SHP77 (cell line): ENCODE measurements around the gene RPL10A.

ENCODE experiments used
- DNase-seq, 2 experiments: peaks; one replicate each; lab custom pipeline; 2025; lab: John Stamatoyannopoulos, UW

RPL10A gene

DNA sequence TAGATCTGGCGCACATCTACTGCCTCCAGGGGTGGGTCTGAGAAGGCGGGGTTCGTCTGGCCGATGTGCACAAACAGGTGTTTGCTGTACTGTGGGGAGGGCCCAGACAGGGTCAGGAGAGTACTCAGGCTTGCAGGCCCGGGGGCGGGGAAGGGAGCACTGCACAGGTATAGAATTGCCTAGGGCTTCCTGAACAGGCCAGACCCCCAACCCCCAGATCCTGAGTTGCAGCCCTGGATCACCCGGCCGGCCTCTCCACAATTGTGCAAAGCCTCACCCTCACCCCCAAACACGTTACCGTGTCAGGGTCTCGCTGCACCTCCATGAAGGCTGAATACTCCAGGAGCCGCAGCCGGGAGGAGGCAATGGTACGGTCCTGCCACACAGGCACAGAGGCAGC, 7.8 kb downstream of the RPL10A start:
- DNase-seq: no peak

DNA sequence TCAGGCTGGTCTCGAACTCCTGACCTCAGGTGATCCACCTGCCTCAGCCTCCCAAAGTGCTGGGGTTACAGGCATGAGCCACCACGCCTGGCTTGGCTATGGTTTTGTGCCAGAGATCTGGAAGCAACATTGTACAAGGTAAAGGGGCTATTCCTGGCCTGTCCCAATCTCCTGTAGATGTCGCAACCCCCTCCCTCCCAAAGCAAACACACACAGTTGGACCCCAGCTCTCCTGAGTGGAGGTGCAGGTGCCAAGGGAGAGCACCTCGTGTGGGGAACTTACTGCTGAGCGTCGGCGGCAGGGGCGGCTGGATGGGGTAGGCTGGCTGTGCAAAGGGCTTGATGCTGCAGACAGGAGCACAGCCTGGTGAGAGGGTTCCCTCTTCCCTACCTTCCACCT, 8.8 kb downstream of the RPL10A start:
- no peak for DNase-seq

DNA sequence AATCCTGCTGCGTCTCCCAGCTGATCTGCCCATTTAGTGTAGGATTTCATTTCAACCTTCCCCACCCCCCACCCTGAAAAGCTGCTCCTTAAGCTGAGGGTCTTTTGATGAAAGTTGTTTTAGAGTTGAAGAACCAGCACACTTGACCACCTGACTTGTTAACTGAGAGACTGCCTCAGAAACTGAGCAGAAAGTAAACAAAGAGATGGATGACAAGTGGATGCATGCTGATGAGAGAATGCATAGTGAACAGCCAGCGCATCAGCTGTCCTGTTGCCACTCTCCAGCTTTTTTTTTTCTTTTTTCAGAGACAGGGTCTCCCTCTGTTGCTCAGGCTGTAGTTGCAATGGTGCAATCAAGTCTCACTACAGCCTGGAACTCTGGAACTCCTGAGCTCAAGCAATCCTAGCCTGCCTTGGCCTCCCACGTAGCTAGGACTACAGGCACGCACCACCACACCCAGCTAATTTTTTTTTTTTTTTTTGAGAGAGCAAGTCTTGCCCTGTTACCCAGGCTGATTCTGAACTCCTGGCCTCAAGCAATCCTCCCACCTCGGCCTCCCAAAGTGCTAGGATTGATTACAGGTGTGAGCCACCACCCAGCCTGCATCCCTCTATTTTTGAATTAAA, 9.5 kb downstream of the RPL10A start:
- DNase-seq: no peak

DNA sequence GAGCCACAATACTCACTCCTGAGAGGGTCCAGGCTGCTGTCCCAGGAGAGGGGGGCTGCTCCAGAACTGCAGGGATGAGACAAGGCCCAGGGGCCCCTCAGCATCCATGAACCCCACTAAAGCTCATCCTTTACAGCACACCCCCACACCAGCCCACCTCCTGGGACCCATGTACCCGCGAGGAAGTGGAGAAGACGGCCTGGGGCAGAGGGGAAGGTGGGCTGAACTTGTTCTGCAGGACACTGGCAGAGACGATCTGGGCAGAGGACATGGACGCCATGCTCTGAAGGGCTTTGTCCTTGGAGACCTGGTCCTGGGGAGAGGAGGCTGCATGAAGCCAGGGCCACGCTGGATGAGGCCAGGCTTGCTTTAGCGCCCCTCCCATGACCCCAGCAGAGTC, 10.1 kb downstream of the RPL10A start:
- no peak for DNase-seq

DNA sequence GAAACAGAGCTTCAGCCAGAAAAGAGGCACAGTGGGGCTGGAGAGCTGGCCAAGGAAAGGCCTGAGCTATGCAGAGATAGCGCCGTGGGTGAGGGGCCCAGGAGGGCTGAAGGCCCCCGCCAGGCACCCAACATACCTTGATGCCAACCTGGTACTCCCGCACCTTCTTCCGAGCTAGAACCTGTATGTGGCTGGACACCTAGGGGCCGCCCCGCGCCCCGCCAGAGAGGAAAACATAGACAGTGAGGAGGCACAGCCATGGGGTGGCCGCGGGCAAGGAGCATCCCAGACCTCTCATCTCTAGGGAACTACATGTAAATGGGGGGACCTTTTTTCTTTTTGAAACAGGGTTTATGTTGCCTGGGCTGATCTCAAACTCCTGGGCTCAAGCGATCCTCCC, 12.0 kb downstream of the RPL10A start:
- no peak for DNase-seq

- DNase-seq: no peak
Measured at GRCh38 chr6:35481226-35481625, 13.0 kb downstream of the RPL10A start.

DNA sequence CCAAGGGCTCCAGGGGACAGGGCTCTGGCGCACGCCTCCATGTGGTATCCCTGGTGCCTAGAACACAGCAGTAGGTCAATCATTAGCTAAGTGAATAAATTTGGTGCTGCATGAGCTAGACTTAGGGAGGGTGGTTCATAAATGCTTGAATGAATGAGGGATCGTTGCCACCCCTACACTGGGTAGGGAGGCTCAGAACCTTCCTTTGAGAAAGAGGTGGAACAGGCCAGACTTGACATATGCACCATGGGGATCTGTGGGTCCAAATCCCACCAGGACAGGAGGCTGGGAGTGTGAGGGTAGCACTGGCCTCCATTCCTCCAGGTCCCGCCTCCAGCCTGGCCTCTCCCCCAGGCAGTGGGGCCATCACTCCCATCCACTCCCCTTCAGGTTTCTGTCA, 14.9 kb downstream of the RPL10A start:
- DNase-seq: no peak

GRCh38 chr6:35483490-35483889, 15.3 kb downstream of the RPL10A start:
- no peak for DNase-seq

DNA sequence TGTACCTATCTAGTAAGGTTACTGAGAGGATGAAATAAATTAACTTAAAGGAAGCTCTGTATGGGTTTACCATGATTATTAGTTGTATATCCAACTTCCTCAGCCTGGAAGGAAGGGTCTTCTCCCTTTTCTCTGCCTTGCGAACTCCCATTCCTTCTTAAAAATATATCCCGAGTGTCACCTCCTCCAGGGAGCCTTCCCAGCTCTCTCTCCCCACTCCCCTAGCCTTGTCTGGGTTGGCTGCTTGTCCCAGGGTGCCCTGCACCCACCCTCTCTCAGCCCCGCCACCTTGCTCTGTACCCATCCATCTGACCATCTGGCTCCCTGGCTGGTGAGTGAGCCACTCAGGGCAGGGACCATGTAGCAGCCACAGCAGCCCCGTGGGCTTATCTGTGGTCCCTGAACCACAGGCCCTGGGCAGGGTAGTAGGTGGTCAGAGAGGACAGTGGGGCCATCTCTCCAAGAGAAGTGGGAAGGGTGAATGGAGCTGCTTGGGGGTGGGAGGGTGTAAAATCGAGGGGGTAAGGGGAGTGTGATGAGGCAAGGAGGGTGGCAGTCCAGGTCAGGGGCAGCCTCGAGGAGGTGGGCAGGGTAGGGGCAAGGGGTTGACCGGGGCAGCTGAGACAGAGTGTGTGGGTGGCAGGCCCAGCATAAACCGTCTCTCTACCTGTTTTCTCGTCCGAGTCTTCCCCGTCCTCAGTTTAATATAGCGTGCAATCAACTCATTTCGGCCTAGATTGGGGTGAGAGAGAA, 15.9 kb downstream of the RPL10A start:
- DNase-seq: no peak

DNA sequence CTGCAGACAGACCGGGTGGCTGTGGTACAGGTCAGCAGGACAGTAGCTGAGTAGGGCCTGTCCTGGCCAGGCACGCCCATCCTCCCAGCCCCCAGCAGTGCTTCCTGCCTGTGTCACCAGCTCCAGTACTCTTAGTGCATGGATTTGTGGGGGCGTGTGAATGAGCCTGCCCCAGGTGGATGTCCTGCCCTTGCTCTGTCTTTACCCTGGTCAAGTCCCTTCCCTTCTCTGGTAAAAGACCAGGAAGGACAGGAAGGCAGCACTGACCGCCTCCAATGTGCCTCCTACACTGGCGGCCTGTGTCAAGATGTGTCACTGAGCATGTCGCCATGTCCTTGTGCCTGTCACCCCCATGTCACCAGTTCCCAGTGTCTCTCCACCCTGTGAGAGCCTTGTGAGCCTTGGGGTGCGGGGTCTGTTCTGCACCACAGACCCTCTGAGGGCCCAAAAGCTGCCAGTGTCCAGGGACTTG, 16.8 kb downstream of the RPL10A start:
- DNase-seq: no peak

DNA sequence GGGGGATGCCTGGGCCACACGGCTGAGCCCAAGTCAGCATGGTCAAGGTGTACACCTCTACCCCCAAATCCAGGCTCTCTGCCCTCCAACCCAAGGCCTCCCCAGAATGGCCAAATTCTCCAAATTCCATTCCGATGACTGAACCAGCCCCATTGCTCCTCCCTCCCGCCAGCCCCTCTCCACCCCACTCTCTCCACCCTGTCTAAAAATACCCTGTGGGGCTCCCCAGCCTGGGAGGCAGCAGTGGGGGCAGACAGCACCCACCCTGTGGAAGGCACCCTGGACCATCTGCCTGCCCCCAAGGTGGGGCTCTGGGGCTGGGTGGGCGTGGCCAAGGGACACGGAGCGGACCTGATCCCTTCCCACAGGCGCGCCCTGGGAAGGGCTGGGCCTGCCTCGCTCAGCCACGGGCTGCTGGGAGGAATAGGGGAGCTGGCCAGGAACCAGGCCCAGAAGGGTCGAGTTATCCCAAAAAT, 17.2 kb downstream of the RPL10A start:
- no peak for DNase-seq

DNA sequence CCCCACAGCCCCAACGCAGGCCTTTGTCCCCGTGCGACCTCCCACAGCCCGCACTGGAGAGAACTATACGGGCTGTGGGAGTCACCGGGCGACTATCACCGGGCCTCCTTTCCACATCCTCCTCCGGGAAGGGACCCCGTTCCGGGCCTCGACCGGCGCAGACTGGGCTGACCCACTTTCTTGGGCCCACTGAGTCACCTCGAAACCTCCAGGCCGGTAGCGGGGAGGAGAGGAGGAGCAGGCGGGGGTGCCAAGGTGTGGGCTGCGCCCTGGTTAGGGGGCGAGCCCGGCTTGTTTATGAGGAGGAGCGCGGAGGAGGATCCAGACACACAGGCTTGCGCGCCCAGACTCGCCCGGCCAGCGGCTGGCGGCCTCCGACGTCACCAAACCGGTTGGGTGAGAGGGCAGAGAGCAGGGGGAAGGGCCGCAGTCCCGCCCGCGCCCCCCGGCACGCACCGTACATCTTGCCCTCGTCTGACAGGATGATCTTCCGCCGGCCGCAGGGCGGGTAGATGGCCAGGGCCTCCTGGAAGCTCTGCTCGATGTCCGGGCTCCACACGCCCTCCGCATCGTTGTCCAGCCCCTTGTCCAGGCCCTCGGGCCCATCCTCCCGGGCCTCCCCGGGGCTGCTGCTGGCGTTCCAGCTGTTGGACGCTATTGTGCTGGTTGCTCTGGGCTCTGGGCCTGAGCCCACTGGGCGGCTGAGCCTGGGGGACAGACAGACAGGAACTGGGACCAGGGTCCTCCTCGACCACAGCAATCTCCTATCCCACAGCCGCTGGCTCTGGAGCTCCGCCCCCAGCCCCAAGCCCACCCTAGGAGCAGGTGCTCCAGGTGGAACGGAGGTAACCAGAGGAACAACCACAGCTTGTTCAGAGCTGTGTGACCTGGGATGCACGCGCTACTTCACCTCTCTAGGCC, 18.1 kb downstream of the RPL10A start:
- no peak for DNase-seq

GRCh38 chr6:35487658-35488516, 19.7 kb downstream of the RPL10A start:
- DNase-seq: no peak

- no peak for DNase-seq
Measured at GRCh38 chr6:35488517-35488862, 20.3 kb downstream of the RPL10A start.

GRCh38 chr6:35489066-35489465, 20.9 kb downstream of the RPL10A start:
- no peak for DNase-seq

DNA sequence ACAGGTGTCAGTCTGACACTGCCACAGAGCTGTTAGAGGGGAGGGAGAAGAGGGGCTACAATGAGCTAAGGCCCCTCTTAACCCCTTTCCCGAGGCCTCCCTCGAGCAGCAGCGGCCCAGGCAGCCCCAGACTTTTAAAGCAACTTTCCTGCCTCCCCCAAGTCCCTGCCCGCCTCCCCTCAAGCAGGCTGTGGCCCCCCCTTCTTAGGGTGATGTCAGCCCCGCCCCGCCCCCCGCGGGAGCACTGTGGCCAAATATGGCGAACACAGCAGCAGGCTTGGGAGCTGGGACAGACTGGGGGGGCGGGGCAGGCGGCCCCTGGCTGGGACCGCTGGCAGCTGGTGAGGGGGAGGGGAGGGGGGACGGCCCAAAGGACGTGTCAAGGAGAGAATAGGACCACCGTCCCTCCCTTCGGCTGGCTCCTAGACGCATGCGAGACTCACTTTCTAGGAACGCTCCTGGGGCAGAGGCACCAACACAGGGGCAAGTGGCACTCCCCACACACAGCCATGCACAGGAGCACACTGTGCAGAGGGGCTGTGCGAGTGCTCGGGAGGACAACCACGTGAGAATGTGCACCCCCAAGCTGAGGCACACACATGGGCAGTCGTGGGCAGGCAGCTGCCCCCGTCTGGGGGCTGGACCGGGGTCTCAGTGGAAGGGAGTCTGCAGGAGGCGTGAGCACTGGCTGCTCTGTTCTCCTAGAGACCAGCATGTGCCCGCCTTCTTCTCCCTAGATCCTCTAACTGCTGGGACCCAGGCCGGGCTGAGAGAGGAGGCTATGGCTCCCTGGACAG, 22.0 kb downstream of the RPL10A start:
- no peak for DNase-seq

- DNase-seq: no peak
Measured at GRCh38 chr6:35490821-35491557, 22.8 kb downstream of the RPL10A start.

GRCh38 chr6:35491558-35492257, 23.5 kb downstream of the RPL10A start:
- no peak for DNase-seq

DNA sequence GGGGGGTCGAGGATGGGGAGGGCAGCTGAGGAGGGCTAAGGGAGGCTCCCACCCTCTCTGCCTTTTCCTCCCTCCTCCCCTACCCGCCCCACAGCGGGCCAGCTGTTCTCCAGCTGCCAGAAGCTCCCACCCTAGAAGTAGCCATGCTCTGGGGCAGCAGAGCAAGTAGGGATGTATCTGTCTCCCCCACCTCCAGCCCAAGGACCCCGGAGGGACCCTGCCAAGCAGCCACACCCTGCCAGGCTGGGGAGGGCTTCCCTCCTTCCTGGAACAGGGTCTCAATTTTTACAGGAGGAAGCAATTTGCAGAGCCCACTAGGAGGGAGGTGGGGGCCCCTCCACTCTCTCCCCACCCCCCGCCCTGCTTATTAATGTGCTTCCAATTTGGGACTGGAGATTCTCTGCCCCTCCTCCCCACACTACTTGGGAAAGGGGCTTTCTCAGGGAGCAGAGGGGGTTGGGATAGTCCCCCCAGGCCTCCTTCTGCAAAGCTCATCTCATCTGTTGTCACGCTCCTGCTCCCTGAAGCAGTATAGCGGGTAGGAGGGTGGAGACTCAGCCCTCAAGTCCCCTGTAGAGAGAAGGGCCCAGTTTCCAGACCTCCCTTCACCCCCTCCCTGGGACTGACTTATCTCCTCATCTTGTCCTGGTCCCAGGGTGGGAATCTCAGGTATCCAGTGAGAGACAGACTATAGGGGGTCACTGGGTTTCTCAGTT, 24.2 kb downstream of the RPL10A start:
- DNase-seq: no peak
